ENCODE results near the gene HPF1.
A peak's percentile ranks its signal among the peaks of the same experiment; 100 is the strongest.
"Not testable (repeated sequence)": the region's sequence is repeated elsewhere in the genome, so short reads cannot be mapped to it uniquely, and the experiment has no call there.

HPF1 gene

GRCh38 chr4:169744601-169745000, 13.1 kb downstream of the HPF1 start:
- H3K9me3 ChIP-seq (ENCODE audit: control extremely low read depth in 1 of 5, control insufficient read depth in 4 of 5, insufficient read depth in 2 of 5, low read depth in 1 of 5, low read length in 4 of 5): no peaks in the 10 kb centered on the region
- no peak for DNase-seq
- H3K27ac ChIP-seq (ENCODE audit: insufficient read depth in 1 of 2, low read depth in 1 of 2, low read length in 2 of 2, poor library complexity in 1 of 2, severe bottlenecking in 2 of 2): no peak overlapping the region
- no peaks in the 10 kb centered on the region for H3K4me1 ChIP-seq (ENCODE audit: control extremely low read depth in 1 of 4, control insufficient read depth in 4 of 4, insufficient read depth in 4 of 4, low read length in 3 of 4)
- 100% methylated on average over 1 of the region's 1 CpG for WGBS (ENCODE audit: insufficient coverage)
- ChIA-PET CTCF (interaction anchor here (1.3 kb wide), 1 partner anchor 516 kb away, joined by 4 read pairs; no protein-coding TSS in a partner anchor), POLR2A (interaction anchor here (1.0 kb wide), 1 partner anchor 15 kb away, joined by 3 read pairs; no protein-coding TSS in a partner anchor)
- H3K36me3 ChIP-seq (ENCODE audit: control insufficient read depth in 4 of 4, insufficient read depth in 4 of 4, low read length in 3 of 4): peaks cover 7 to 34% (median 14%) of the 10 kb centered on the region in 4 experiments
- H3K27me3 ChIP-seq (replicated peaks in 2 of 5; ENCODE audit: control insufficient read depth in 4 of 5, insufficient read depth in 5 of 5, low read length in 4 of 5): no peaks in the 10 kb centered on the region
- no peak overlapping the region for H3K4me3 ChIP-seq (ENCODE audit: control insufficient read depth in 1 of 7, extremely low read depth in 1 of 7, insufficient read depth in 4 of 7, low read depth in 2 of 7, low read length in 6 of 7)

GRCh38 chr4:169741569-169741968, 16.2 kb downstream of the HPF1 start:
- H3K9me3 ChIP-seq (ENCODE audit: control extremely low read depth in 1 of 5, control insufficient read depth in 4 of 5, insufficient read depth in 2 of 5, low read depth in 1 of 5, low read length in 4 of 5): no peaks in the 10 kb centered on the region
- 100% methylated on average over 1 of the region's 2 CpGs for WGBS (ENCODE audit: insufficient coverage)
- no peaks in the 10 kb centered on the region for H3K4me1 ChIP-seq (ENCODE audit: control extremely low read depth in 1 of 4, control insufficient read depth in 4 of 4, insufficient read depth in 4 of 4, low read length in 3 of 4)
- CTCF ChIA-PET: no interaction called here
- POLR2A ChIA-PET: no interaction called here
- no peaks in the 10 kb centered on the region for H3K27me3 ChIP-seq (replicated peaks in 2 of 5; ENCODE audit: control insufficient read depth in 4 of 5, insufficient read depth in 5 of 5, low read length in 4 of 5)
- no peak overlapping the region for H3K4me3 ChIP-seq (ENCODE audit: control insufficient read depth in 1 of 7, extremely low read depth in 1 of 7, insufficient read depth in 4 of 7, low read depth in 2 of 7, low read length in 6 of 7)
- peaks cover 6 to 29% (median 9%) of the 10 kb centered on the region in 4 experiments for H3K36me3 ChIP-seq (ENCODE audit: control insufficient read depth in 4 of 4, insufficient read depth in 4 of 4, low read length in 3 of 4)
- no peak overlapping the region for H3K27ac ChIP-seq (ENCODE audit: insufficient read depth in 1 of 2, low read depth in 1 of 2, low read length in 2 of 2, poor library complexity in 1 of 2, severe bottlenecking in 2 of 2)
- no peak for DNase-seq

- H3K27ac ChIP-seq (ENCODE audit: insufficient read depth in 1 of 2, low read depth in 1 of 2, low read length in 2 of 2, poor library complexity in 1 of 2, severe bottlenecking in 2 of 2); H3K9me3 ChIP-seq (ENCODE audit: control extremely low read depth in 1 of 5, control insufficient read depth in 4 of 5, insufficient read depth in 2 of 5, low read depth in 1 of 5, low read length in 4 of 5); DNase-seq; H3K4me1 ChIP-seq (ENCODE audit: control extremely low read depth in 1 of 4, control insufficient read depth in 4 of 4, insufficient read depth in 4 of 4, low read length in 3 of 4); H3K4me3 ChIP-seq (ENCODE audit: control insufficient read depth in 1 of 7, extremely low read depth in 1 of 7, insufficient read depth in 4 of 7, low read depth in 2 of 7, low read length in 6 of 7); H3K27me3 ChIP-seq (replicated peaks in 2 of 5; ENCODE audit: control insufficient read depth in 4 of 5, insufficient read depth in 5 of 5, low read length in 4 of 5); POLR2A ChIA-PET: not testable (repeated sequence)
- peaks cover 5 to 28% (median 9%) of the 10 kb centered on the region in 4 experiments for H3K36me3 ChIP-seq (ENCODE audit: control insufficient read depth in 4 of 4, insufficient read depth in 4 of 4, low read length in 3 of 4)
- CTCF ChIA-PET: interaction anchor here (1.0 to 1.2 kb wide), 3 partner anchors 10 to 26 kb away, joined by 3 to 4 read pairs (median 3); no protein-coding TSS in a partner anchor
These were observed 19.1 kb downstream of the HPF1 start for GRCh38 chr4:169738604-169739003.

- WGBS (ENCODE audit: insufficient coverage): 100% methylated on average over 4 of the region's 5 CpGs
These were observed 27.2 kb downstream of the HPF1 start for GRCh38 chr4:169730564-169730963.

GRCh38 chr4:169727616-169728015, 30.1 kb downstream of the HPF1 start:
- DNase-seq: peak in 1 of 3 donors; percentile 1
- no peaks in the 10 kb centered on the region for H3K9me3 ChIP-seq (ENCODE audit: control extremely low read depth in 1 of 5, control insufficient read depth in 4 of 5, insufficient read depth in 2 of 5, low read depth in 1 of 5, low read length in 4 of 5)
- peaks cover 4 to 25% (median 9%) of the 10 kb centered on the region in 4 experiments for H3K36me3 ChIP-seq (ENCODE audit: control insufficient read depth in 4 of 4, insufficient read depth in 4 of 4, low read length in 3 of 4)
- H3K4me3 ChIP-seq (ENCODE audit: control insufficient read depth in 1 of 7, extremely low read depth in 1 of 7, insufficient read depth in 4 of 7, low read depth in 2 of 7, low read length in 6 of 7): no peak overlapping the region
- ChIA-PET POLR2A (no interaction called here), CTCF (interaction anchor here (0.7 to 2.2 kb wide), 5 partner anchors 9 to 1166 kb away, joined by 3 to 6 read pairs (median 4); partner anchors contain the start of gene NEK1)
- H3K4me1 ChIP-seq (ENCODE audit: control extremely low read depth in 1 of 4, control insufficient read depth in 4 of 4, insufficient read depth in 4 of 4, low read length in 3 of 4): no peaks in the 10 kb centered on the region
- H3K27ac ChIP-seq (ENCODE audit: insufficient read depth in 1 of 2, low read depth in 1 of 2, low read length in 2 of 2, poor library complexity in 1 of 2, severe bottlenecking in 2 of 2): no peak overlapping the region
- no peaks in the 10 kb centered on the region for H3K27me3 ChIP-seq (replicated peaks in 2 of 5; ENCODE audit: control insufficient read depth in 4 of 5, insufficient read depth in 5 of 5, low read length in 4 of 5)

More at GRCh38 chr4:169730564-169730963, 27.2 kb downstream of the HPF1 start:
- no peaks in the 10 kb centered on the region for H3K4me1 ChIP-seq (ENCODE audit: control extremely low read depth in 1 of 4, control insufficient read depth in 4 of 4, insufficient read depth in 4 of 4, low read length in 3 of 4)
- no peaks in the 10 kb centered on the region for H3K9me3 ChIP-seq (ENCODE audit: control extremely low read depth in 1 of 5, control insufficient read depth in 4 of 5, insufficient read depth in 2 of 5, low read depth in 1 of 5, low read length in 4 of 5)
- no peak overlapping the region for H3K27ac ChIP-seq (ENCODE audit: insufficient read depth in 1 of 2, low read depth in 1 of 2, low read length in 2 of 2, poor library complexity in 1 of 2, severe bottlenecking in 2 of 2)
- POLR2A ChIA-PET: no interaction called here
- H3K27me3 ChIP-seq (replicated peaks in 2 of 5; ENCODE audit: control insufficient read depth in 4 of 5, insufficient read depth in 5 of 5, low read length in 4 of 5): no peaks in the 10 kb centered on the region
- H3K36me3 ChIP-seq (ENCODE audit: control insufficient read depth in 4 of 4, insufficient read depth in 4 of 4, low read length in 3 of 4): peaks cover 4 to 32% (median 11%) of the 10 kb centered on the region in 4 experiments
- no peak overlapping the region for H3K4me3 ChIP-seq (ENCODE audit: control insufficient read depth in 1 of 7, extremely low read depth in 1 of 7, insufficient read depth in 4 of 7, low read depth in 2 of 7, low read length in 6 of 7)
- CTCF ChIA-PET: no interaction called here
- no peak for DNase-seq

GRCh38 chr4:169724260-169724659, 33.5 kb downstream of the HPF1 start:
- no peak overlapping the region for H3K27ac ChIP-seq (ENCODE audit: insufficient read depth in 1 of 2, low read depth in 1 of 2, low read length in 2 of 2, poor library complexity in 1 of 2, severe bottlenecking in 2 of 2)
- CTCF ChIA-PET: interaction anchor here (0.7 kb wide), 2 partner anchors 24 to 111 kb away, joined by 3 read pairs; no protein-coding TSS in a partner anchor
- POLR2A ChIA-PET: no interaction called here
- H3K4me1 ChIP-seq (ENCODE audit: control extremely low read depth in 1 of 4, control insufficient read depth in 4 of 4, insufficient read depth in 4 of 4, low read length in 3 of 4): no peaks in the 10 kb centered on the region
- 91% methylated on average over 1 of the region's 2 CpGs for WGBS (ENCODE audit: insufficient coverage)
- no peaks in the 10 kb centered on the region for H3K27me3 ChIP-seq (replicated peaks in 2 of 5; ENCODE audit: control insufficient read depth in 4 of 5, insufficient read depth in 5 of 5, low read length in 4 of 5)
- DNase-seq: no peak
- H3K36me3 ChIP-seq (ENCODE audit: control insufficient read depth in 4 of 4, insufficient read depth in 4 of 4, low read length in 3 of 4): peaks cover 8 to 14% (median 9%) of the 10 kb centered on the region in 4 experiments
- H3K9me3 ChIP-seq (ENCODE audit: control extremely low read depth in 1 of 5, control insufficient read depth in 4 of 5, insufficient read depth in 2 of 5, low read depth in 1 of 5, low read length in 4 of 5): no peaks in the 10 kb centered on the region
- H3K4me3 ChIP-seq (ENCODE audit: control insufficient read depth in 1 of 7, extremely low read depth in 1 of 7, insufficient read depth in 4 of 7, low read depth in 2 of 7, low read length in 6 of 7): no peak overlapping the region

GRCh38 chr4:169723207-169723965, 34.4 kb downstream of the HPF1 start:
- Histone ChIP-seq H3K36me3 (ENCODE audit: control insufficient read depth in 4 of 4, insufficient read depth in 4 of 4, low read length in 3 of 4) (peaks cover 5 to 11% (median 8%) of the 10 kb centered on the region in 4 experiments), H3K9me3 (ENCODE audit: control extremely low read depth in 1 of 5, control insufficient read depth in 4 of 5, insufficient read depth in 2 of 5, low read depth in 1 of 5, low read length in 4 of 5) (no peaks in the 10 kb centered on the region), H3K4me1 (ENCODE audit: control extremely low read depth in 1 of 4, control insufficient read depth in 4 of 4, insufficient read depth in 4 of 4, low read length in 3 of 4) (no peaks in the 10 kb centered on the region), H3K27ac (ENCODE audit: insufficient read depth in 1 of 2, low read depth in 1 of 2, low read length in 2 of 2, poor library complexity in 1 of 2, severe bottlenecking in 2 of 2) (no peak overlapping the region), H3K4me3 (ENCODE audit: control insufficient read depth in 1 of 7, extremely low read depth in 1 of 7, insufficient read depth in 4 of 7, low read depth in 2 of 7, low read length in 6 of 7) (no peak overlapping the region), H3K27me3 (replicated peaks in 2 of 5; ENCODE audit: control insufficient read depth in 4 of 5, insufficient read depth in 5 of 5, low read length in 4 of 5) (no peaks in the 10 kb centered on the region)
- ChIA-PET CTCF (interaction anchor here (0.7 to 0.9 kb wide), 2 partner anchors 20 to 107 kb away, joined by 3 to 4 read pairs; no protein-coding TSS in a partner anchor), POLR2A (no interaction called here)
- WGBS (ENCODE audit: insufficient coverage): 83% methylated on average over 3 of the region's 9 CpGs
- DNase-seq: peak; percentile 23 to 33 (median 28)
